Esophagus muscularis mucosa (tissue), 4 donors: ENCODE results near the gene CYB561. TPM values are rescaled to one million over a fixed set of nuclear protein-coding genes. Genes with fewer than 3 reads are reported as not detected.

Experiments
- DNase-seq: peaks from one replicate; pipeline ENCODE4 v3.0.0-alpha.2; 2017; ENCODE audit errors: extremely low spot score
- H3K27ac ChIP-seq, 4 donors: fragments of 200-600 bp; sonication (generic); replicated peaks in 1 of 4; 1 replicate in 3 of 4; 2 replicates in 1 of 4; pipeline ENCODE4 v1.5.1; 2016 to 2019; ENCODE audit warnings: mild to moderate bottlenecking in 1 of 4
- H3K27me3 ChIP-seq, 4 donors: fragments of 200-600 bp; sonication (generic); one replicate each; pipeline versions ENCODE4 v1.5.1 to v1.6.0; 2016 to 2019
- H3K36me3 ChIP-seq, 4 donors: fragments of 200-600 bp; sonication (generic); one replicate each; pipeline ENCODE4 v1.5.1; 2016 to 2019
- H3K4me1 ChIP-seq, 4 donors: fragments of 200-600 bp; sonication (generic); one replicate each; pipeline ENCODE4 v1.5.1; 2016 to 2019
- H3K4me3 ChIP-seq, 4 donors: fragments of 200-600 bp; sonication (generic); 1 replicate in 2 of 4; 2 replicates in 2 of 4; pipeline ENCODE4 v1.5.1; 2016 to 2019; ENCODE audit warnings: mild to moderate bottlenecking in 4 of 4, moderate library complexity in 1 of 4
- H3K9me3 ChIP-seq, 4 donors: fragments of 200-600 bp; sonication (generic); 1 replicate in 3 of 4; 2 replicates in 1 of 4; pipeline ENCODE4 v1.5.1; 2016 to 2019
- EP300 ChIP-seq: sonication (generic); formaldehyde crosslinking; IDR thresholded peaks from one replicate; pipeline ENCODE4 v1.6.1; 2017; ENCODE audit warnings: antibody characterized with exemption
- POLR2A ChIP-seq: fragments of 450-650 bp; IDR thresholded peaks from one replicate; pipeline ENCODE4 v1.6.1; 2017; ENCODE audit warnings: antibody characterized with exemption, moderate library complexity, mild to moderate bottlenecking, low read depth
- POLR2AphosphoS5 ChIP-seq, 2 donors: sonication (generic); formaldehyde crosslinking; IDR thresholded peaks; one replicate each; pipeline ENCODE4 v1.6.1; 2017; ENCODE audit warnings: antibody characterized with exemption in 2 of 2
- WGBS: methylation state at CpG from one replicate; pipeline ENCODE4 v1.1.5; 2018; 5-methylcytosine and 5-hydroxymethylcytosine counted together
- intact Hi-C: fragments of 100-400 bp; cut with DNase I; formaldehyde crosslinking; loops from one replicate; pipeline ENCODE4 v1.15.1; 2023
- total RNA-seq, 4 donors: library from RNA; depleted of rRNA; stranded (reverse); fragments of >200 nt; gene quantifications; one replicate each; pipeline versions ENCODE4 v1.1.0 to v1.2.1, GENCODE V29; 2016
- TF ChIP-seq, protein P1 (sequence below), 3 experiments: fragments of 200-600 bp in 2 of 3; fragments of 450-650 bp in 1 of 3; sonication (generic) in 2 of 3; IDR thresholded peaks; one replicate each; pipeline ENCODE4 v1.5.1; 2017 to 2019; ENCODE audit warnings: antibody characterized with exemption in 3 of 3, mild to moderate bottlenecking in 2 of 3, moderate library complexity in 1 of 3

Gene CYB561
- total RNA-seq, 4 donors from 2014 or later, result 8.8 to 17.0 (median 13.2) TPM

DNA sequence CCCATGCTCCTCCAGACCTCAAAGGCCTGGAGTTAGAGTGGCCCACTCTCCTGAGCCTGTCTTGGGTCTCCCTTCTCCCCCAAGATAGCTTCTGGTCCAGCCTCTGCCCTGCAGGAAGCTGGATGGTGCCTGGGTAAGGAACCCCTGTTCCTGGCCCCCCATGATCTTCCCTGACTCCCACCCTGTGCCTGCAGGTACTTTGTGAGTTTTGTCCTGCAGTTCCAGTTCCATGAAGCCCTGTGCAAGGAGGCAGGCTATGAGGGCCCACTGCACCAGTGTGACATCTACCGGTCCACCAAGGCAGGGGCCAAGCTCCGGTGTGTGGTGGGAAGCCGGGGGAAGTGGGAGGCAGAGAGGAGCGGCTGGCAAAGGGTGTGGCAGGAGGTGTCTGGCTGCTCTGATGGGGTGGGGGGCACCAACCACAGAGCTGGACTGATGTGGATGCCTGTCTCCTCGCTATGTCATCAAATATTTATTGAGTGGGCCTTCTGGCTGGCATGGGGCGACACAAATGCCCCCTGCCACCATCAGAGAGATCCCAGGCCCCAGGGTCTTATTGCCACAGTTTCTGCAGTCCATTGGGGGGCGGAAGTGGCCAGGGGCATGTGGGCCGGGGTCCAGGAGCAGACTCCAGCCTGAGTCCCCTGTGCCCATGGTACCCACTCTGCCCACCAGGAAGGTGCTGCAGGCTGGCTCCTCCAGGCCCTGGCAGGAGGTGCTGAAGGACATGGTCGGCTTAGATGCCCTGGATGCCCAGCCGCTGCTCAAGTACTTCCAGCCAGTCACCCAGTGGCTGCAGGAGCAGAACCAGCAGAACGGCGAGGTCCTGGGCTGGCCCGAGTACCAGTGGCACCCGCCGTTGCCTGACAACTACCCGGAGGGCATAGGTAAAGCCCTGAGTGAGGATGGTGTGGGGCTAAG is 37.8 kb upstream of the CYB561 start:
- TF ChIP-seq EP300, result no peak
- no peak for TF ChIP-seq POLR2AphosphoS5 (IDR thresholded peaks at IDR 0.05)
- no peak for TF ChIP-seq POLR2A
- TF ChIP-seq, protein P1, sequence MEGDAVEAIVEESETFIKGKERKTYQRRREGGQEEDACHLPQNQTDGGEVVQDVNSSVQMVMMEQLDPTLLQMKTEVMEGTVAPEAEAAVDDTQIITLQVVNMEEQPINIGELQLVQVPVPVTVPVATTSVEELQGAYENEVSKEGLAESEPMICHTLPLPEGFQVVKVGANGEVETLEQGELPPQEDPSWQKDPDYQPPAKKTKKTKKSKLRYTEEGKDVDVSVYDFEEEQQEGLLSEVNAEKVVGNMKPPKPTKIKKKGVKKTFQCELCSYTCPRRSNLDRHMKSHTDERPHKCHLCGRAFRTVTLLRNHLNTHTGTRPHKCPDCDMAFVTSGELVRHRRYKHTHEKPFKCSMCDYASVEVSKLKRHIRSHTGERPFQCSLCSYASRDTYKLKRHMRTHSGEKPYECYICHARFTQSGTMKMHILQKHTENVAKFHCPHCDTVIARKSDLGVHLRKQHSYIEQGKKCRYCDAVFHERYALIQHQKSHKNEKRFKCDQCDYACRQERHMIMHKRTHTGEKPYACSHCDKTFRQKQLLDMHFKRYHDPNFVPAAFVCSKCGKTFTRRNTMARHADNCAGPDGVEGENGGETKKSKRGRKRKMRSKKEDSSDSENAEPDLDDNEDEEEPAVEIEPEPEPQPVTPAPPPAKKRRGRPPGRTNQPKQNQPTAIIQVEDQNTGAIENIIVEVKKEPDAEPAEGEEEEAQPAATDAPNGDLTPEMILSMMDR (IDR thresholded peaks at IDR 0.05), result no peak
- Histone ChIP-seq H3K36me3 (peaks cover 0 to 5% (median under 1%) of the 10 kb centered on the region in 4 donors), H3K4me3 (no peak overlapping the region), H3K9me3 (no peaks in the 10 kb centered on the region), H3K27ac (no peak overlapping the region), H3K4me1 (peaks cover 2 to 8% (median 5%) of the 10 kb centered on the region in 4 donors), H3K27me3 (peaks cover 0 to 46% (median 7%) of the 10 kb centered on the region in 4 donors)
- intact Hi-C loops, result no loop called here
- no peak for DNase-seq
- 96% methylated on average over 6 of the region's 16 CpGs for WGBS

DNA sequence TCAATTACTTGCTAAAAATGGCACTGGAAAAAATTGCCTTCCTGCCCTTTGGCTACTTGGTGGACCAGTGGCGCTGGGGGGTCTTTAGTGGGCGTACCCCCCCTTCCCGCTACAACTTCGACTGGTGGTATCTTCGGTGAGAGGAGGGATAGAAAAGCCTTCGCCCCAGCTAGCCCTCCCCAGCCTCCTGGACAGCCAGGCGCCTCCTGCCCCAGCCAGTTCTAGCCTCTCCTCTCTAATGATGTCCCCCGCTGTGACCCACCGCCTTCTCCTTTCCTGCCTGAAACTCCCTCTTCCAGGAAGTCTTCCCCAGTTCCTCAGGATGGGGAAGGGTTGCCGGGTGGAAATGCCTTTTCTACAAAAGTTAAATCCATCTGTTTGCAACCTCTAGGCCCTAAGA is 36.9 kb upstream of the CYB561 start:
- no peak for TF ChIP-seq EP300
- TF ChIP-seq POLR2A, result no peak
- TF ChIP-seq POLR2AphosphoS5 (IDR thresholded peaks at IDR 0.05), result no peak
- TF ChIP-seq, protein P1 (IDR thresholded peaks at IDR 0.05), result no peak
- no peaks in the 10 kb centered on the region for H3K9me3 ChIP-seq
- intact Hi-C loops, result no loop called here
- peaks cover 11 to 17% (median 14%) of the 10 kb centered on the region in 4 donors for H3K4me1 ChIP-seq
- peaks cover 0 to 55% (median 10%) of the 10 kb centered on the region in 4 donors for H3K27me3 ChIP-seq
- DNase-seq, result no peak
- 88% methylated on average over 10 of the region's 10 CpGs for WGBS
- peaks cover 0 to 5% (median 0%) of the 10 kb centered on the region in 4 donors for H3K36me3 ChIP-seq
- no peak overlapping the region for H3K27ac ChIP-seq
- H3K4me3 ChIP-seq, result no peak overlapping the region

DNA sequence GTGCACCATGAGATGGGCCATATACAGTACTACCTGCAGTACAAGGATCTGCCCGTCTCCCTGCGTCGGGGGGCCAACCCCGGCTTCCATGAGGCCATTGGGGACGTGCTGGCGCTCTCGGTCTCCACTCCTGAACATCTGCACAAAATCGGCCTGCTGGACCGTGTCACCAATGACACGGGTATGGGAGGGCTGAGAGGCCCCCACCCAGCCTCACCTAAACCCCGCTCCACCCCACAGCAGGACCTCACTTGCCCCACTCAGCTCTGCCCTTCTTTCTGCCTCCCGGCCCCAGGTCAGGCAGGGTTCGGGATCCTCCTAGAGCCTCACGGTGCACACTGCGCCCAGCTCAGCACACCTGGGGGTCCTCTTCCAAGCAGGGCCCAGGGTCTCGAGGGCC is 36.4 kb upstream of the CYB561 start:
- no peak for DNase-seq
- WGBS, result 91% methylated on average over 16 of the region's 16 CpGs
- intact Hi-C loops, result no loop called here
- H3K4me3 ChIP-seq, result no peak overlapping the region
- peaks cover 0 to 5% (median 0%) of the 10 kb centered on the region in 4 donors for H3K36me3 ChIP-seq
- peaks cover 0 to 57% (median 13%) of the 10 kb centered on the region in 4 donors for H3K27me3 ChIP-seq
- TF ChIP-seq POLR2A, result no peak
- no peak for TF ChIP-seq EP300
- TF ChIP-seq POLR2AphosphoS5 (IDR thresholded peaks at IDR 0.05), result no peak
- TF ChIP-seq, protein P1 (IDR thresholded peaks at IDR 0.05), result no peak
- no peak overlapping the region for H3K27ac ChIP-seq
- H3K9me3 ChIP-seq, result no peaks in the 10 kb centered on the region
- H3K4me1 ChIP-seq, result peaks cover 16 to 22% (median 19%) of the 10 kb centered on the region in 4 donors

DNA sequence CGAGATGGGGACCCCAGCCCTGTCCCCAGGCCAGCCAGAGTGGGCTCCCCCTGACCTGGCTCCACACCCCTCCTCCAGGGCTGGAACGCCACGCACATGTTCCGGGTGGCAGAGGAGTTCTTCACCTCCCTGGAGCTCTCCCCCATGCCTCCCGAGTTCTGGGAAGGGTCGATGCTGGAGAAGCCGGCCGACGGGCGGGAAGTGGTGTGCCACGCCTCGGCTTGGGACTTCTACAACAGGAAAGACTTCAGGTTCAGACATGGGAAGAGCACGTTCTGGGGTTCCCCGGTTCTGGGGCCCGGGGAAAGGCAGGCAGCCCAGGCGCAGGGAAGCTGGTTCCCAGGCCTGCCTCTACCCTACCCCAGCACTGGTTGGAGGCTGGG is 35.4 kb upstream of the CYB561 start:
- H3K27me3 ChIP-seq, result peaks cover 0 to 68% (median 19%) of the 10 kb centered on the region in 4 donors
- TF ChIP-seq, protein P1 (IDR thresholded peaks at IDR 0.05), result no peak
- TF ChIP-seq POLR2A (no peak), EP300 (no peak), POLR2AphosphoS5 (IDR thresholded peaks at IDR 0.05) (no peak)
- intact Hi-C loops, result no loop called here
- H3K27ac ChIP-seq, result no peak overlapping the region
- H3K4me3 ChIP-seq, result no peak overlapping the region
- no peaks in the 10 kb centered on the region for H3K9me3 ChIP-seq
- WGBS, result 90% methylated on average over 16 of the region's 16 CpGs
- no peak for DNase-seq
- H3K4me1 ChIP-seq, result peaks cover 24 to 33% (median 28%) of the 10 kb centered on the region in 4 donors
- H3K36me3 ChIP-seq, result peaks cover 0 to 5% (median 0%) of the 10 kb centered on the region in 4 donors
